ENCODE data around the gene DALRD3.
"Not testable (repeated sequence)": the region's sequence is repeated elsewhere in the genome, so short reads cannot be mapped to it uniquely, and the experiment has no call there.

DALRD3 gene

GRCh38 chr3:49012441-49013017 lies 5.9 kb downstream of the DALRD3 start:
- TF ChIP-seq CTCF (IDR thresholded peaks at IDR 0.05; ENCODE audit: insufficient read depth, low read depth, low read length, missing control alignments), result no peak

DNA sequence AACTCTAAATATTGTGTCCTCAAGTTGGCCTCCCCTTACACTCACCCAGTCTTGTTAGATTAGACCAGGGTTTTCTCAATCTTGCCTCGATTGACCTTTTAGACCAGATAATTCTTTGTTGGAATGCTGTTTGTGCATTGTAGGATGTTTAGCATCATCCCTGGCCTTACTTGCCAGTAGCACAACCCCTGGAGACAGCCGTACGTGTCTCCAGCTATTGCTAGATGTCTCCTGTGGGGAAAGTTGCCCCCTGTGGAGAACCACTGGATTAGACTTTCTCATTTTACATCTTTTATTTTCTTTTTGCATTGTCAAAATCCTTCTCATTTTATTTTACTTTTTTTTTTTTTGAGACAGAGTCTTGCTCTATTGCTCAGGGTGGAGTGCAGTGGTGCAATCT lies 9.0 kb downstream of the DALRD3 start:
- no peak for DNase-seq (ENCODE audit: low read depth)
- no peak for TF ChIP-seq CTCF (IDR thresholded peaks at IDR 0.05; ENCODE audit: insufficient read depth, low read depth, low read length, missing control alignments)
- H3K4me3 ChIP-seq (ENCODE audit: low read depth, low read length), result no peak overlapping the region

More at GRCh38 chr3:49012441-49013017, 5.9 kb downstream of the DALRD3 start:
- no peak overlapping the region for H3K4me3 ChIP-seq (ENCODE audit: low read depth, low read length)
- no peak for DNase-seq (ENCODE audit: low read depth)

DNA sequence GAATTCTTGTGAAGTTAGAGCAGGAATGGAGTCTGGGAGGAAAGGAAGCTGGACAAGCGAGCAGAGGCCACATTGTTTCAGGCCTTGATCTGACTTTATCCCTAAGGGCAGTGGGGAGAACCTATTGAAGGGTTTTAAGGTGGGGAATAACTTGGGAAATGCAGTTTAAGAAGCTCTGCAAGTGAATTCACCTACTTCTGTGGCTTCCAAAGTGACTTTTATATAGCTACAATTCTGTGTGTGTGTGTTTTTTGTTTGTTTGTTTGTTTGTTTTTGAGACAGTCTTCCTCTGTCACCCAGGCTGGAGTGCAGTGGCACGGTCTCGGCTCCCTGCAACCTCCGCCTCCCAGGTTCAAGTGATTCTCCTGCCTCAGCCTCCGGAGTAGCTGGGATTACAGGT lies 9.8 kb downstream of the DALRD3 start:
- not testable (repeated sequence) for DNase-seq (ENCODE audit: low read depth)
- H3K4me3 ChIP-seq (ENCODE audit: low read depth, low read length), result peak overlapping the region; percentile 92

GRCh38 chr3:49007771-49008528 lies 10.4 kb downstream of the DALRD3 start:
- TF ChIP-seq CTCF (IDR thresholded peaks at IDR 0.05; ENCODE audit: insufficient read depth, low read depth, low read length, missing control alignments), result no peak

DNA sequence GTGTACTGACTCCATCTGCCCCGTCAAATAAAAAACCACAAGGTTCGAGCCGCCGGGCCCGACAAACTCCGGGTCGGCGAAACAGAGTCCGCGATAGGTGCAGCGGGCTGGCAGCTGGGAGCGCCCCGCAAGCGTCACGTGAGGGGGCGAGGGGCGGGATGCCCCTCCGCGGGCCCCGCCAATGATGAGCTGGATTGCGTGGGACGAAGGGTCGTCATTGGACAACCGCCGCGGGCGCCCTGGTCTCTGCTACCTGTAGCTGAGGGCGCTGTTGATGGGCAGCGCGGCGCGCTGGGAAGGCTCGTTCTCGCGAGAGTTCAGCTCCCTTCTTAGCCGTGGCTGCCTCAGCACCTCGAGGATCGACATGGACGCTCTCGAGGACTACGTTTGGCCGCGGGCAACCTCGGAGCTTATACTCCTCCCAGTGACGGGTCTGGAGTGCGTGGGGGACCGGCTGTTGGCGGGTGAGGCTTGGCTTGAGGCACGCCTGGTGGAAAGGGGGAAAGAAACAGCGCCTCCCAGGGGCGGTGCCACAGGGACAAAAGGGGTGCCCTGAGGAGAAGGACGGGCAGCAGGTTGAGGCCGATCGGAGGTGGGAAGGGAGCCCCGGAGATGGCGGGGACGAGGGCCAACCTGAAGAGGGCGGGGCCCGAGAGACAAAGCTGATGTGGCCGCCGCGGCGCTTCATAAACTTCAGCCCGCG lies 11.2 kb downstream of the DALRD3 start, which contains the start of gene WDR6:
Gene WDR6 (plus strand): TSS at position 324 of the 703 bp plus-strand sequence. CDS start 41 bp downstream, at position 365.
- peak; percentile 25 for TF ChIP-seq CTCF (IDR thresholded peaks at IDR 0.05; ENCODE audit: insufficient read depth, low read depth, low read length, missing control alignments)
- peak within 1 kb of the TSS; percentile 92 for H3K4me3 ChIP-seq (ENCODE audit: low read depth, low read length)
- DNase-seq (ENCODE audit: low read depth), result peak; percentile 99

More at GRCh38 chr3:49007771-49008528, 10.4 kb downstream of the DALRD3 start:
- peak; percentile 94 for DNase-seq (ENCODE audit: low read depth)
- H3K4me3 ChIP-seq (ENCODE audit: low read depth, low read length), result peak overlapping the region; percentile 92

- no peak for DNase-seq (ENCODE audit: low read depth)
- no peak for TF ChIP-seq CTCF (IDR thresholded peaks at IDR 0.05; ENCODE audit: insufficient read depth, low read depth, low read length, missing control alignments)
- H3K4me3 ChIP-seq (ENCODE audit: low read depth, low read length), result peak overlapping the region; percentile 92
Observed at GRCh38 chr3:49006408-49007067, 11.8 kb downstream of the DALRD3 start.

GRCh38 chr3:49005998-49006397 lies 12.4 kb downstream of the DALRD3 start:
- TF ChIP-seq CTCF (IDR thresholded peaks at IDR 0.05; ENCODE audit: insufficient read depth, low read depth, low read length, missing control alignments), result no peak
- peak overlapping the region; percentile 92 for H3K4me3 ChIP-seq (ENCODE audit: low read depth, low read length)
- no peak for DNase-seq (ENCODE audit: low read depth)
